ACHN (cell line): Measurements from ENCODE around the gene ARL4A.
"Not testable (repeated sequence)": the region's sequence is repeated elsewhere in the genome, so short reads cannot be mapped to it uniquely, and the experiment has no call there.

ENCODE experiments used
- DNase-seq: peaks from one replicate; pipeline ENCODE4 v3.0.0-alpha.2; 2015
- in situ Hi-C: cut with HindIII; loops from 2 replicates; pipeline ENCODE4 v1.10.0; 2017; ENCODE audit warnings: low sequenced_read_pairs, low pct_ligation_motif_present, low pct_unique_long_range_greater_than_20kb

Gene ARL4A

DNA sequence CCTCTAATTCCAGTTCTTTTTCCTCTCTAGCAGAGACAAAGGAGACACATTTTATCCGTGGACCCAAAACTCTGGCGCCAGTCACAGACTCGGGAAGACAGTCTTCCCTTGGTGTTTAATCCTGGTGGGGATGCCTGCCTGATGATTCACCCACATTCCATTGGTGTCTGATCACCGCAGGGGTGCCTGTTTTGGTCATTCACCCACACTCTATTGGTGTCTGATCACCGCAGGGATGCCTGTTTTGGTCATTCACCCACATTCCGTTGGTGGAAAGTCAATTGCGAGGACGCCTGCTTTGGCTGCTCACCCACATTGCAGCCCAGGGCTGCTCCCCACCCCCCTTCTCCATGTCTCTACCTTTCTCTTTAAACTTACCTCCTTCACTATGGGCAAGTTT is 27.0 kb upstream of the ARL4A start:
- in situ Hi-C loops: not testable (repeated sequence)
- DNase-seq: peak; percentile 100

DNA sequence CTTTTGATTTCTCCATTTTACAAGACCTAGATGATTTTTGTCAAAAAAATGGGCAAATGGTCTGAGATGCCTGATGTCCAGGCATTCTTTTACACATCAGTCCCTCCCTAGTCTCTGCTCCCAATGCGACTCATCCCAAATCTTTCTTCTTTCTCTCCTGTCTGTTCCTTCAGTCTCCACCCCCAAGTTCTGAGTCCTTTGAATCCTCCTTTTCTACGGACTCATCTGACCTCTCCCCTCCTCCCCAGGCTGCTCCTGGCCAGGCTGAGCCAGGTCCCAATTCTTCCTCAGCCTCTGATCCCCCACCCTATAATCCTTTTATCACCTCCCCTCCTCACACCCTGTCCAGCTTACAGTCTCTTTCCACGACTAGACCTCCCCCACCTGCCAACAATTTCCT is 26.4 kb upstream of the ARL4A start:
- peak; percentile 48 for DNase-seq

DNA sequence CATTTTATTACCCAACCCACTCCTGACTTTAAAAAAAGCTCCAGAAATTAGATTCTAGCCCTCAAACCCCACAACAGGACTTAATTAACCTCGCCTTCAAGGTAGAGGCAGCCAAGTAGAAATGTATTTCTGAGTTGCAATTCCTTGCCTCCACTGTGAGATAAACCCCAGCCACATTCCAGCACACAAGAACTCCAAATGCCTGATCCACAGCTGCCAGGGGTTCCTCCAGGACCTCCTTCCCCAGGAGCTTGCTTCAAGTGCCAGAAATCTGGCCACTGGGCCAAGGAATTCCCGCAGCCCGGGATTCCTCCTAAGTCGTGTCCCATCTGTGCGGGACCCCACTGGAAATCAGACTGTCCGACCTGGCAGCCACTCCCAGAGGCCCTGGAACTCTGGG is 25.9 kb upstream of the ARL4A start:
- DNase-seq: no peak
- in situ Hi-C loops: no loop called here

More for the DNA sequence above, 26.4 kb upstream of the ARL4A start:
- in situ Hi-C loops: not testable (repeated sequence)

DNA sequence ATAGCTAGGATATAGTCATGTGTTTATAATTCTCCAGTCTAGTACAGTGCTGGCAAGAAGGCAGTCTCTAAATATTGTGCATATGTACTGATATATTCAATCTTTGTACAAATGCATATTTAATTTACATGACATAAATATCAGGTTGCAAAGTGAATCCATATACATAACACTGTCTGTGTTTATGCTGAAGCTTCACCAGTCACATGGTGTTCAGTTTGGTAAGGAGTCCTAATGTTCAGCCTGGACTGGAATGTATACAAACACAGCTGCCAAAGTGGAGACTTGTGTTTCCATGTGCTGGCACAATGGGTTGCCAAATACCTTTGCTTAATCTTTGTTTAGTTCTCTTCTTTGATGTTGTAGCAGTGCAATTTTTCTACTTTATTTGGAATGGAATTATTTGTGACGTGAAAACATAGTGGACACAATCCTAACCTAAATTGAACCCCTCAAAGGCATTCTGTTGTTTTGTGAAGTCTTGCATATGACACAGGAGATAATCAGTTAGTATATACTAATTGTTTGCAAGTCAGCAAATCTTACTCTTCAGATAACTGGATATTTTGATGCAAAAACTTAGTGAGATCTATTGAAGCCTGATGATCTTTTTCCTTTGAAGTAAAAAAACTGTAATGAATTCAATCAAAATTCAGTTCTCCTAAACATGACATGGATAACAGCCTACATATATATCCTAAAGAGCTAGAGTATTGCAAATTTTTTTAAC is 17.3 kb upstream of the ARL4A start:
- in situ Hi-C loops: no loop called here
- no peak for DNase-seq

DNA sequence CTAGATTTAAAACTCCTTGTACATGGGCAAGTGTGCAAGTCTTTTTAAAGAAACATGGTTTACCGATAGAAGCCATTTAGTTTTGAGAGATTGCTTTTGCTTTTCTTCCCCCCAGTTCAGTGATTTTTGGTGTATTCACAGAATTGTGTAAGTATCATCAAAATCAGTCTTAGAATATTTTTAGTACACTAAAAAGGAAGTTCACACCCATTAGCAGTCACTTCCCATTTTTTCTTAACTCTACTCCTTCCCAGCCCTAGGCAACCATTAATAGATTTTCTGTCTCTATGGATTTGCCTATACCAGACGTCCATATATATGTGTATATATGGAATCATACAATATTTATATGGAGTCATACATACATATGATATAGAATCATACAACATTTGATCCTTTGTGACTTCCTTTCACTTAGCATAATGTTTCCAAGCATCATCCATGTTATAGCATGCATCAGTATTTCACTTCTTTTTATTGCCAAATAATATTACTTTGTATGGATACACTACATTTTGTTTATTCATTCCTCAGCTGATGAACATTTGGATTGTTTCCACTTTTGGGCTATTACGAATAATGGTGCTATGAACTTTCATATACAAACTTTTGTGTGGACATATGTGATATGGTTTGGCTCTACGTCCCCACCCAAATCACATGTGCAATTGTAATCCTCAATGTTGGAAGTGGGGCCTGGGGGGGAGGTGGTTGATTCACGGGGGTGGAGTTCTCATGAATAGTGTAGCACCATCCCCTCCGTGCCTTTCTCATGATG is 16.5 kb upstream of the ARL4A start:
- DNase-seq: no peak
- in situ Hi-C loops: no loop called here

DNA sequence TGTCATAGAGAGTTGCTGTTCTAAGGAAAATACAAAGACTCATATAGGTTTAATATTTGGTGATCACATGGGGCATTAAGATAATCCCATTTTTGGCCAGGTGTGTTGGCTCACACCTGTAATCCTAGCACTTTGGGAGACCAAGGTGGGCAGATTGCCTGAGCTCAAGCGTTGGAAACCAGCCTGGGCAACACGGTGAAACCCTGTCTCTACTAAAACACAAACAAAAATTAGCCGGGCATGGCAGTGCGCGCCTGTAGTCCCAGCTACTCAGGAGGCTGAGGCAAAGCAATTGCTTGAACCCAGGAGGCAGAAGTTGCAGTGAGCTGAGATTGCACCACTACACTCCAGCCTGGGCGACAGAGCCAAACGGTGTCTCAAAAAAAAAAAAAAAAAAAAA is 14.0 kb upstream of the ARL4A start:
- in situ Hi-C loops, DNase-seq: not testable (repeated sequence)

DNA sequence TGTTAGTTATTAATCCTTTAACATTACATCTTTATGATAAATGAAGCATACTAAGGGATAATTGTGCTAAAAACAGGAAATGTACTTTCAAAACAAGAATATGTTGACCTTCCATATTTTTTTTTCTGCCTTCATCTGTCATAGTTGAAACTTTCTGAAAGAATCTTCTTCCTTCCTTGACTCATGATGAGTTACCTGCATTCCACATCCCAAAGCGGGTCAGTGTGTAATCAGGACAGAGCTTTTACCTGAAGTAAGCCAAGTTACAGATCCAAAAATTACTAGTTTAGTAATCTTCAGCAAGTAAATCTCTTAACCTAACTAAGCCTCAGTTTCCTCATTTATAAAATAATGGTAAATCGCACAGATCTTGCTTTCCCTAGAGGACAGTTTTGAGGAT is 13.4 kb upstream of the ARL4A start:
- DNase-seq: no peak
- in situ Hi-C loops: no loop called here

DNA sequence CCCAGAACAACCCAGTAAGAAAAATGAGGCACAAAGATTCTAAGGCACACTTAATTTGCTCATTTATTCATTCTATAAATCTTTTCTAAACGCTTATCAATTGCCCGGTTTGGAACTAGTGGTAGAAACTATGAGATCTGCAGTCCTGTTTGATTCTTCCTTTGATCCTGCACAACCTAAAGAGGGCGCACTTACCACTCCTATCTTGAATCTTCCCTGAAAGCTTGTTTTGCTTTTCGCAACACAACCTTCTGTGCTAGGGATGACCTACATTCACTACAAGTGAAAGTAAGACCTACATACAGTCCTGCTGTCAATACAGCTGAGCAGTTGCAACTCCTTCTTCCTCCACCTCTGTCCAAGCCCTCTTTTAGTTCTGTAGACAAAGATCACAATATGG is 12.6 kb upstream of the ARL4A start:
- in situ Hi-C loops: loop anchor here (25.0 kb wide), 1 partner anchor 587 kb away; no protein-coding TSS in a partner anchor
- DNase-seq: peak; percentile 61

DNA sequence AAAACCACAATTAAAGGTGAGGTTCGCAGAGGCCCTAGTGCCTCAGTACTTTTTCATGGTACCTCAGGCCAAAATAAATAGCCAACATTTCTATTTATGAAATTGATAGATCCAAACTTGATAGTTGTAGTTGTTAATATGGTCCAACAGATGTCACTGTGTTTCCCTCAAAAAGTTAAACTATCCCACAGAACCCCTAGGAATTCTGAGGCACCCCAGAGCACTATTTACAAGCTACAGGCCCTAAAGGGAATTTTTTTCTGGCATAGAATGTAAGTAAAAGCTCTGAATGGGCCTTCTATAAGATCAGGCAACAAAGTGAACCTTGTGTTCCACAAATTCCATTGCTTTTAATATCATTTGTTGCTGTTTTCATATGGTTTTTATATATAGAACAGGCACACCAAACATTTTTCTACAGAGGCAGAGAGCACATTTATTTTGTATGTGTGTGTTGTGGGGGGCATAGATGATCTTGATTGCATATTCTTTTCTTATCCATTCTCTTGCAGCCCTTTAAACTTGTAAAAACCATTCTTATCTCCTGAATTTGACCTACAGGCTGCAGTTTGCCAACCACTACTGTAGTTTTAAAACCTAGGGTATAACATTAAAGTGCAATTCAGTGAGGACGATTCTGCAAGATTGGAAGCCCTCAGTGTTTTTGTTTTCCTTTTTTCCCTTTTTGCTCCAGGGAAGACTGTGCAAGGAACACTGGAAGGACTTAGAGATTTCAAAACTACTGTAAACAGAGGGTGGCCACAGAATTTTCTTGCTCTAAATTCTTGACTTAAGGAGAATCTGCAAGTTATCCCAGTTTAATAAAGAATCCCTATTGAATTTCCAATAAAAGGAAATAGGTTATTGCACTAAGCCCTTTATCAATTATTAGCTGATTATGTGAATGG is 3.5 kb upstream of the ARL4A start:
- in situ Hi-C loops: loop anchor here (25.0 kb wide), 1 partner anchor 578 kb away; no protein-coding TSS in a partner anchor
- DNase-seq: peak; percentile 55

DNA sequence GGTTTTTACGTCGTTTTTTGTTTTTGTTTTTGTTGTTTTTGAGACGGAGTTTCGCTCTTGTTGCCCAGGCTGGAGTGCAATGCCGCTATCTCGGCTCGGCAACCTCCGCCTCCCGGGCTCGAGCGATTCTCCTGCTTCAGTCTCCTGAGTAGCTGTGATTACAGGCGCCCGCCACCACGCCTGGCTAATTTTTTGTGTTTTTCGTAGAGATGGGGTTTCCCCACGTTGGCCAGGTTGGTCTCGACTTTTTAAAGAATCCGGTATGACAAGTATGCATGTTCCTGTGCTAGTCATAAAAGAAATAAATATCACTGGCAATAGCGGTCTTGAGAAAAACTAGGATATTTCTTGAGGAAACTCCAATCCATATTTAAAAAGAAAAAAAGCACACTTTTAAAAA is 2.7 kb upstream of the ARL4A start:
- in situ Hi-C loops: loop anchor here (25.0 kb wide), 1 partner anchor 578 kb away; no protein-coding TSS in a partner anchor
- no peak for DNase-seq

DNA sequence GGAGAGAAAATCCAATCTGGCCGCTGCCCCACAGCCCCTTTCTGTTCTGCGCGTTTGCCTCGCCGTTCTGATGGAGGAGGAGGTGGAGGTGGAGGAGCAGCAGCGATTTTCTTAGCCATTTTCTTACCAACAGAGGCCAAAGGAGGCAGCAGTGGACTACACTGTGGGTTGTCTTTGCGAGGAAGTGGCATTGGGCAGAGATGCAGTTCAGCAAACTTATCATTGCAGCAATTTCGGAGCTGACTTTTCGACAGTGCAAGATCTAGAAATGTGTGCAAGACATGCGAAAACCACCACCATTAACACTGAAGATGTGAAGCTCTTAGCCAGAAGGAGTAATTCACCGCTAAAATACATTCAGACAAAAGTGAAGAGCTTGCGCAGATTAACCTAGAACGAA is 1.9 kb upstream of the ARL4A start:
- DNase-seq: peak; percentile 87
- in situ Hi-C loops: loop anchor here (25.0 kb wide), 1 partner anchor 577 kb away; no protein-coding TSS in a partner anchor

DNA sequence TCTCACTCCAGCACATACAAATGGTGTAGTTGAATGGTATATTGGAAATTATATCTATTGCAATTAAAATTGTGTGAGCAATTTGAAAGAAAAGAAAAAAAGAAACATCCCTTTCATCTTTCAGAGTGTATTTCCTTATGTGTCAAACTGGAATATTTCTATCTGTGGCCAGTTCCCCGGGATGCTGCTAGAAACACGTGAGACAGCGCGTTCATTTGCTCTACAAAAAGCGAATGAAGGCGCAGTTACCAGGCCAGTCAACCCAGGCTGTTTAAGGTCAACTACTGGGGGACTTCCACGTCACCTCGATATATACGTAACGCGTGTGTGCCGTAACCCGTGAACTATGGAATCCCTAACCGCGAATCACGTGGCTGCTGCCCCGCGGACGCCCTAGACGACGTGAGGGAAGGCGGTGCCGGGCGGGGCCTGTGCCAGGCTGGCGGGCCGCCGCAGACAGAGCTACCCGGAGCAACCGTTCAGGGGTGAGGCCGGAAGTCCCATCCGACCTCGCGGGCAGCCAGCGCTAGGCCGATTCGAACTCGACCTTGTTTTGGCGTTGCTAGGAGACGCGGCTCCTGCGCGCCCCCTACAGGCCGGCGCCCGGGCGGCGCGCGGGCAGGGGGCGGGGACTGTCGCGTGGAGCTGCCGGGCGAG is 1.1 kb upstream of the ARL4A start:
- peak; percentile 100 for DNase-seq
- in situ Hi-C loops: loop anchor here (25.0 kb wide), 1 partner anchor 576 kb away; no protein-coding TSS in a partner anchor

DNA sequence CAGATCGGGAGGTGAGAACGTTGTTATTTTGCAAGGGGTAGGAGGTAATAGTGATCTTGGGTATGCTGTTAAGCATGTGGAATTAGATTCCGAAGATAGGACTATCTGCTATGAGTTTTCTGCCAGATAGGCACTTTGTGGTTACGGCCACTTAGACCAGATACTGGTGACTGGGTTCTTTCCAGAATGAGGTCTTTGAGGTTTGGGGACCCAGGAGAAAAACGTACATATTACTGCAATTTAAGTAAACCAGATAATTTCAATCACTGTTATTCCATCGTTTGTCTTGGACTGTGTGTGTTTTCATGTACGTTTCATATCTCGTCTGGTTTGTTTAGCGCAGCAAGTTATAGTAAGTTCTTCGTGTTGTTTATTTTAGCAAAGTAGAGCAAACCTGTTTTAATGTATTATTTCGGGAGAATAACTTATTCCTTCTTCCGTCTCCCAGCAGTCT is 312 bp downstream of the ARL4A start:
- in situ Hi-C loops: loop anchor here (25.0 kb wide), 1 partner anchor 575 kb away; no protein-coding TSS in a partner anchor
- DNase-seq: no peak

DNA sequence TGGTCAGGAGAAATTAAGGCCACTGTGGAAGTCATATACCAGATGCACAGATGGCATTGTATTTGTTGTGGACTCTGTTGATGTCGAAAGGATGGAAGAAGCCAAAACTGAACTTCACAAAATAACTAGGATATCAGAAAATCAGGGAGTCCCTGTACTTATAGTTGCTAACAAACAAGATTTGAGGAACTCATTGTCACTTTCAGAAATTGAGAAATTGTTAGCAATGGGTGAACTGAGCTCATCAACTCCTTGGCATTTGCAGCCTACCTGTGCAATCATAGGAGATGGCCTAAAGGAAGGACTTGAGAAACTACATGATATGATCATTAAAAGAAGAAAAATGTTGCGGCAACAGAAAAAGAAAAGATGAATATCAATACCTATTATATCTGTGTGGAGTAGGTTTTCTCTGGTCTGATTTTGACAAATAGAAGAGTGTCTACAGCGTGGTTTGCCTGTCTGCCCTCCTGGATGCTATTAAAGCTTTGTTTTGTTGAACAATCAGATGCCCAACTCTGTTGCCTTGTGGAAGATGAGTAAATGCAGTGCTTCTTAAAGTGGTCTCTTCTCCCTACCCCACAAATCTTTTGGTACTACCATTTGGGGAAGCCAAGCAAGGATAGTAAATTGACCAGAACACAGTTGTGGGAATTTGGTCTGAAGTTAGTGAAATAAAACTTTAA is 1.2 kb downstream of the ARL4A start:
- in situ Hi-C loops: loop anchor here (25.0 kb wide), 1 partner anchor 574 kb away; no protein-coding TSS in a partner anchor
- not testable (repeated sequence) for DNase-seq

DNA sequence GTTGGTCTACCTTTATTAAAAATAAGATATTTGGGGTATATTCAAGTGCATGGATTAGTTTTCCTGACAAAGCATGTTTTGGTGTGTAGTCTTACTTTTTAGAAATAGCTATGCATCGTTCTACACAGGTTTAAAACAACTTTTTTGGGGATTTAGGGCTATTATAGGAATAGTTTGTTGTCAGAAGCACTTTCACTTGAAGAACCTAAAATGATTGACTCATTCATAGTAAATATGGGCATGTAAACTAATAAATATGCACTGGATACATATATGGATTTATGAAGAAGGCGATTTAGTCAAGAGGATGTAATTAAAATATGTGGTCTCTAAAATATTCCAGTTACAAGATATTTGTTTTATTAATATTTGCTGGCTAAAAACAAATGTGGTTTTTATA is 2.0 kb downstream of the ARL4A start:
- in situ Hi-C loops: loop anchor here (25.0 kb wide), 1 partner anchor 573 kb away; no protein-coding TSS in a partner anchor
- no peak for DNase-seq

DNA sequence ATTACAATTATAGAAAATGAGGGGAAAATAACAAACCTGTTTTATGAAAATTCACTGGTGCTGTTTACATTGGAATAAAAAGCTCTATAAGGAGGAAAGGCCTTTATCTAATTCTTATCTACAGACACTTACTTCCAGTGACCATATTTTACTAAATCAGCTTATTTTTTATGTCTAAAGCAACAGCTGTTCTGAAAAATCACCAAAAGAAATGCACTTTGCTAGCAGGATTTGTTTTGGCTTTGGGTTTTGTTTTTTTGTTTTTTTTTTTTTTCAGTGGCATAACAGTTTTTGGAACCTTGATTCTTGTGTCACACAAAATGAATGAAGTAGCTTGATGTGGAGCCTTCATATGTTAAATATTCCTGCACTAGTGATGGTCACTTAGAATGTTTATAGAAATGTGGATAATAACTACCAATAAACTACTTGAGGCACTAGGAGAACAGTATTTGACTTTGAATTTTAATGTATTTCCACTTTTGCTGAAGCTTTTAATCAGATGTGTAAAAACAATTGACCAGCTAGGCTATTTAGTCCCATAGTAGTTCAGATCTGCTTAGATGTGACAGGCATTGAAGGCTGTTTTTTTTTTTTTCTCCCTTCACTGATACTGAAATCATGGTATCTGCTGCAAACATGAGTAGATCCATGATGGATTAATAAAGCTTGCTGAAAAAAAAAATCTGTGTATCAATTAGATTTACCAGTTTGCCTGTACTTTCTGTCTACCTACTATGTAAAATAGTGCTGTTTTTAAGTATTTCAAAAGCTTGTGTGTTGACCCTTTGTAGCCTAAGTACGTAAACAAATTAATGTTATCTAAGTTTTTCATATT is 2.8 kb downstream of the ARL4A start:
- in situ Hi-C loops: loop anchor here (25.0 kb wide), 1 partner anchor 572 kb away; no protein-coding TSS in a partner anchor
- DNase-seq: no peak
